Retinal pigment epithelial cell (primary cell): ENCODE data around the gene TAS2R41.
"Not testable (repeated sequence)": the region's sequence is repeated elsewhere in the genome, so short reads cannot be mapped to it uniquely, and the experiment has no call there.

ENCODE experiments used
- DNase-seq: peaks from one replicate; pipeline ENCODE4 v3.0.0-alpha.2; 2010; ENCODE audit warnings: low read depth
- H3K4me3 ChIP-seq: 2 replicates; pipeline ENCODE4 v1.5.1; 2011; ENCODE audit warnings: mild to moderate bottlenecking, low read length, control low read depth, moderate library complexity
- TF ChIP-seq, protein P1 (sequence below): conservative IDR thresholded peaks from 2 replicates; pipeline ENCODE4 v1.5.1; 2011; ENCODE audit warnings: low read depth, low read length, control low read depth, inconsistent platforms

The TAS2R41 gene

GRCh38 chr7:143485094-143485493 lies 7.4 kb downstream of the TAS2R41 start:
- DNase-seq: no peak
- TF ChIP-seq, protein P1, sequence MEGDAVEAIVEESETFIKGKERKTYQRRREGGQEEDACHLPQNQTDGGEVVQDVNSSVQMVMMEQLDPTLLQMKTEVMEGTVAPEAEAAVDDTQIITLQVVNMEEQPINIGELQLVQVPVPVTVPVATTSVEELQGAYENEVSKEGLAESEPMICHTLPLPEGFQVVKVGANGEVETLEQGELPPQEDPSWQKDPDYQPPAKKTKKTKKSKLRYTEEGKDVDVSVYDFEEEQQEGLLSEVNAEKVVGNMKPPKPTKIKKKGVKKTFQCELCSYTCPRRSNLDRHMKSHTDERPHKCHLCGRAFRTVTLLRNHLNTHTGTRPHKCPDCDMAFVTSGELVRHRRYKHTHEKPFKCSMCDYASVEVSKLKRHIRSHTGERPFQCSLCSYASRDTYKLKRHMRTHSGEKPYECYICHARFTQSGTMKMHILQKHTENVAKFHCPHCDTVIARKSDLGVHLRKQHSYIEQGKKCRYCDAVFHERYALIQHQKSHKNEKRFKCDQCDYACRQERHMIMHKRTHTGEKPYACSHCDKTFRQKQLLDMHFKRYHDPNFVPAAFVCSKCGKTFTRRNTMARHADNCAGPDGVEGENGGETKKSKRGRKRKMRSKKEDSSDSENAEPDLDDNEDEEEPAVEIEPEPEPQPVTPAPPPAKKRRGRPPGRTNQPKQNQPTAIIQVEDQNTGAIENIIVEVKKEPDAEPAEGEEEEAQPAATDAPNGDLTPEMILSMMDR: no peak
- no peak overlapping the region for H3K4me3 ChIP-seq

DNA sequence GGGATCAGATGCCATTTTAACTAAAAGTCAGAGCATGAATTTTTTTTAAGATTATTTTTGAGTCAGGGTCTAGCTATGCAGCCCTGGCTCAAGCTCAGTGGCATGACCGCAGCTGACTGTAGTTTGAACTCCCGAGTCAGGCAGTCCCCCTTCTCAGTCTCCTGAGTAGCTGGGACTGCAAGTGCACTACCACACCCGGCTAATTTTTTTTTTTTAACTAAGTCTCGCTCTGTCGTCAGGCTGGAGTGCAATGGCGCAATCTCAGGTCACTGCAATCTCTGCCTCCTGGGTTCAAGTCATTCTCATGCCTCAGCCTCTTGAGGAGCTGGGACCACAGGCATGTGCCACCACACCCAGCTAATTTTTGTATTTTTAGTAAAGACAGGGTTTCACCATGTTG lies 7.8 kb downstream of the TAS2R41 start:
- TF ChIP-seq, protein P1: no peak
- no peak overlapping the region for H3K4me3 ChIP-seq
- DNase-seq: no peak

GRCh38 chr7:143486266-143486665 lies 8.6 kb downstream of the TAS2R41 start:
- H3K4me3 ChIP-seq, DNase-seq: not testable (repeated sequence)

GRCh38 chr7:143487061-143487460 lies 9.4 kb downstream of the TAS2R41 start:
- TF ChIP-seq, protein P1: no peak
- no peak for DNase-seq
- no peak overlapping the region for H3K4me3 ChIP-seq

- TF ChIP-seq, protein P1: no peak
- DNase-seq: no peak
- H3K4me3 ChIP-seq: no peak overlapping the region
Measured at GRCh38 chr7:143487566-143487965, 9.9 kb downstream of the TAS2R41 start.

DNA sequence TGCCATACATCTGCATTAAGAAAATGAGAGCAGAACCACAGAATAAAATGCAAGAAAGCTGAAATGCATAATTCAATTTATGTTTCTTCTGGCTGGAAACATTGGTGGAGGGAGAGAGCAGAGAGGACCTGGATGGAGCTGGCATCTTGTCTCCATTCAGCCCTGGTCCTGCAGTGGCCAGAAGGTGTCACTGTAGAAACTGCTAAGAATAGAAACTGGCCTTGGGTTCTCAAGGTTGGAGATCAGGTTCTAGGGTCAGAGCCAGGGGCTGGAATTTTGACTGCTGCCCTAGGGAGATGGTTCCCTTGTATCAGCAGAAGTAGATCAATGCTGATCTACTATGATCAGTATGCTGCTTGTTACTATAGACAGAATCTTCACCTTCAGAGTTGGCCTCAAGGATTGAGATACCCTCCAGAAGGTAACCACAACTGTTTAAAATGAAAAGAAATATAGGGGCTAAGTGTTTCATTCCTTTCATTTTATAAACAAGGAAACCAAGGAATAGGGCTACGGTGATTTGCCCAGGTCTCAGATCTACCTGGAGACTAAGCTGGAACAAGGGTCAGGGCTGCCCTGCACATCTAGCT lies 13.1 kb downstream of the TAS2R41 start:
- DNase-seq: no peak
- TF ChIP-seq, protein P1: peak; percentile 57
- no peak overlapping the region for H3K4me3 ChIP-seq

- DNase-seq: no peak
- TF ChIP-seq, protein P1: no peak
- H3K4me3 ChIP-seq: no peak overlapping the region
Measured at GRCh38 chr7:143492043-143492471, 14.4 kb downstream of the TAS2R41 start.
